Measurements from ENCODE around the gene SLC22A2.

SLC22A2 gene

DNA sequence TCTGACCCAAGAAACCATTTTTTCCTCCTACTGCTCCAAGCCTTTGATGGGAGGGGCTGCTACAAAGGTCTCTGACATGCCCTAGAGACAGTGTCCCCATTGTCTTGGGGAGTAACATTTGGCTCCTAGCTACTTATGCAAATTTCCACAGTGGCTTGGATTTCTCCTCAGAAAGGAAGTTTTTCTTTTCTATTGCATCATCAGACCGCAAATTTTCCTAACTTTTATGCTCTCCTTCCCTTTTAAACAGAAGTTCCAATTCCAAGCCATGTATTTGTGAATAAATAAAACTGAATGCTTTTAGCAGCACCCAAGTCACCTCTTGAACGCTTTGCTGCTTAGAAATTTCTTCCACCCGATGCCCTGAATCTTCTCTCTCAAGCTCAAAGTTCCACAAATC, 51.0 kb downstream of the SLC22A2 start:
- DNase-seq (ENCODE audit: low spot score): no peak

DNA sequence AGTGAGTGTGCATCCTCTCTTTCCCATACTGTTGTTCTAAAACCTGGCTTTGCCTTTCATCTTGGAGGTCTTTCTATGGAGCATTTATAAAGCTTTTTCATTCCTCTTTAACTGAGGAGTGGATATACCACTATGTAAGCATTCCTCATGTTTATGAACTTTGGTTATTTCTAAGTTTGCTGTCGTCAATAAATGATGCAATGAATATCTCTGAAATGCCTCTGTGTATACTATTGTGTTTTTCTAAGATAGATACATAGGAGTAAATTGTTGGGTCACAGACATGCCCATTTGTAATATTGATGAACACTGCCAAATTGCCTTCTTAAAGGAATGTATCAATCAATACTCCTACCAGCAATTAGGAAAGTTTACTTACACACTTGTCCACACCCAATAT, 53.9 kb downstream of the SLC22A2 start:
- DNase-seq (ENCODE audit: low spot score): no peak

DNA sequence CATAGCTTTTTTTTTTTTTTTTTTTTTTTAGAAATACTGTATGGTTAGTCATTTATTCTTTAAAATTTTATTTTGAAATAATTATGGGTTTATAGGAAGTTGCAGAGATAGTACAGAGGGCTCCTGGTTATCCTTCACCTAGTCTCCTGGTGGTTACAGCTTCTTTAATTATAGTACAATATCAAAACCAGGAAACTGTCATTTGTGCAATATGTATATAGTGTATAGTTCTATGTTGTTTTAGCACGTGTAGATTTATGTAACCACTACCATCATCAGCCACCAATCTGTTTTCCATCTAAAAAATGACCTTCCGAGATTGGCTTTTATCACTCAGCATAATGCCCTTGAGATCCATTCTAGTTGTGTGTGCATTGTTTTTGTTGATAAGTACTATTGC, 54.7 kb downstream of the SLC22A2 start:
- no peak for DNase-seq (ENCODE audit: low spot score)

DNA sequence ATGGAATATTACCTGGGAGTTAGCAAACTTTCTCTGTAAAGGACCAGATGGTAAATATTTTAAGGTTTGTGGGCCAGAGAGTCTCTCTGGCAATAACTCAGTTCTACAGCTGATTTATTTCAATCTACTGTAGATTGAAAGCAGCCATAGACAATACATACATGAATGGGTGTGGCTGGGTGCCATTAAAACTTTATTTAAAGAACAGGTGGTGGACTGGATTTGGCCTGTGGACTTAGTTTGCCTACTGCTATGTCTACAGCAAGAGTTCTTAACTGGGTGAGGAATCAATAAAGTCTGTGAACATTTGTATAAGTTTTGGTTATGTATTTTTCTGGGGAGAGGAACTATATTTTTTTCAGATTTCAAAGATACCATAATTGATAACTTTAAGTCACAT, 55.1 kb downstream of the SLC22A2 start:
- DNase-seq (ENCODE audit: low spot score): no peak

DNA sequence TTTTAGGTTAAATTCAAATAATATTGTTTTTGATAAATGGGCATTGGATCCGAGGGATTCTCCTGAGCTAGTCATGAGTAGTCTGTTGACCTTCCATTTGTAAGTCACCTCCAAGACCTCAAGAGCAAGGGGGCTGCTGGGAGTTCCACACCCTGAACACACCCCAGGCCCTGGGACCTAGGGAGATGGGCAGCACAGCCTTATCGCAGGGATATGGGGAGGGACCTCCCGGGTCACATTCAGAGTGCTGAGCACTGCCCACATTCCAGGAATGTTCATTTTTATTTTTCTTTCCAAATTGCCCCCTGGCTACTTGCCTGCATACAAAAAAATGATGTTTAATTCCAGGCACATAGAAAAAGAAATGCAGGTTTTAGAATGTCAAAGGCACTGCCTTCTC, 55.5 kb downstream of the SLC22A2 start:
- DNase-seq (ENCODE audit: low spot score): no peak

DNA sequence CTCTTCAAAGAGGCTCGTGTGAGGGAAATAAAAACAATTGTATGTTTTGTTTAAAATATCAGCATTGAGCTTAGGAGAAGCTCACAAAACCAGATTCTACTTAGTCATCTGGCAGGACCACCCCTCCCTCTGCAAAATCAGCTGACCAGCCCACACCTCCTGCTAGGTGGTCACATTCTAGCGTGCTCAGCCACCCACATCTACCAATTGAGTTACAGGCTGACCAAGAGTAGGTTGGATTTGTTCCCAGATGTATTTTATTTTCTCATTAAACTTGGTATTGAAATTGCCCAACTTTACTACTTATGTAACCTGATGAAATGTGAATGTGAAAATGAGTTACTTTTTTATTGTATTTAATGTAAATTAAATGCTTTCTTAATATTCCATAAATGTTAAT, 56.2 kb downstream of the SLC22A2 start:
- no peak for DNase-seq (ENCODE audit: low spot score)

DNA sequence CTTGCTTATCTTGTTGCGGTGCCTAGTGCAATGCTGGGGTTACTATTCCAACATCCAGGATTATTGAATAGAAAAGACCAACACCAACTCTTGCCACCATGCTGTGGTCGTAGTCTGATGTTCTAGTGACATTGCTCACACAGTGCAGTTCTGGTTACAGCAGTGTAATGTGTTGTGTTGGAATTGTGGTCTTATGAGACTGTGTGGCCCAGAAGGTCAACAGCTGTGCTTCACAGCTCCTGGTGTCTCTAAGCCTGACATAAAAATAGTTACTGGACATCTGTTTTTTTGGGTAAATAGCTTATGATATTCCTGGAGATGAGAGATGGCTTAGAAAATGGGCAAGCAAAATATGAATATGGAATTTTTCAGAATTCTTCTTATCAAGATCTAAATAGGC, 57.6 kb downstream of the SLC22A2 start:
- no peak for DNase-seq (ENCODE audit: low spot score)

DNA sequence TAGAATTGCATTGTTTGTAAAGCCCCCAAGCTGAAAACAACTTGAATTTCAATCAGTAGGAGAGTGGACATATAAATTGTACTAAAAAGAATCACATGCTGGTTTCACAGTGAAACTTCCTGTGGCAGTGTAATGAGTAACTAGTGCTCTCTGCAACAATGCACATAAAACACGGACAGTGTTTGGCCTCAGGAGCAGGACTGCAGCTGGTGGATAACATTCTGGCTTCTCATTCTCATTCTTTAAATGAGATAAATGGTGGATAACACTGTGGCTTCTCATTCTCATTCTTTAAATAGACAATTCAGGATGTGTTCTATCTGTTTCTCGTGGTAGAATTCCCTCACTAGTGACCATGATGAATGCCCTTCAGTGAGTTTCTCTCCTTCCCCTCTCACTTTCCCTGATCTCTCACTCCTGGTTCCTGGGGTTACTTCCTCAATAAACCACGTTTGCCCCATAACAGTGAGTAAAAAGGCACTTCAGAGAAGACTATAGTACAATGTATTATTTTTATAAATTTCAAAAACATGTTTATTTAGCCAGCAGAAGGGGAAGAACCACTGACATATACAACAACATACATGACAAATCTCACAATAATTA, 59.9 kb downstream of the SLC22A2 start:
- DNase-seq (ENCODE audit: low spot score): no peak

DNA sequence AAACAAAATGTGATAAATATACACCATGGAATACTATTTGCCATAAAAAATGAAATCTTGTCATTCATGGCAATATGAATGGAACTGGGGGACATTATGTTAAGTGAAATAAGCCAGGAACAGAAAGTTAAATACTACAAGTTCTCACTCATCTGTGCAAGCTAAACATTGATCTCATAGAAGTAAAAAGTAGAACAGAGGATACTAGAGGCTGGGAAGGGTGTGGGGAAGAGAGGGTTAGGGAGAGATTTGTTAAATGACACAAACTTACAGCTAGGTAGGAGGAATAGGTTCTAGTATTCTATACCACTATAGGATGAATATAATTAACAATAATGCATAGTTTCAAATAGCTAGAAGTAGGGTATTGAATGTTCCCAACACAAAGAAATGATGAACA, 61.0 kb downstream of the SLC22A2 start:
- DNase-seq (ENCODE audit: low spot score): no peak

DNA sequence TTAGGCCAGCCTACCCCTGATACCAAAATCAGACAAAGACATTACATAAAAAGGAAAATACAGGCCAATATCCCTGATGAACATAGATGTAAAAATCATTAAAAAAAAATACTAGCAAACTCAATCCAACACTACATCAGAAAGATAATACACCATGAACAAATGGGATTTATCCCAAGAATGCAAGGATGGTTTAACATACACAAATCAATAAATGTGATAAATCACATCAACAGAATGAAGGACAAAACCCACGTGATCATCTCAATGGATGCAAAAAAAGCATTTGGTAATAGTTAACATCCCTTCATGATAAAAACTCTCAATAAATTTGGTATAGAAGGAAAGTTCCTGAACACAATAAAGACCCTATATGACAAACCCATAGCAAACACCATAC, 63.8 kb downstream of the SLC22A2 start:
- no peak for DNase-seq (ENCODE audit: low spot score)

DNA sequence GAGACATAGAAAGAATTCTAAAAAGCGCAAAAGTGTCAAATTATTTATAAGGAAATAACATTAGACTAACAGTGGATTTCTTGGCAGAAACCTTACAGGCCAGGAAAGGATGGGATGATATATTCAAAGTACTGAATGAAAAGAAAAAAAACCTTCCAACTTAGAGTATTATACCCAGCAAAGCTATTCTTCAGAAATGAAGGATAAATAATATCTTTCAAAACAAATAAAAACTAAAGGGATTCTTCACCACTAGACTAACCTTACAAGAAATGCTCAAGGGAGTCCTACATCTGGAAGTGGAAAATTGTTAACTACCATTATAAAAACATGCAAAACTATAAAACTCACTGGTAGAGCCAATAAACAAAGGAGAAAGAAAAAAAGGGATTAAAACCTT, 65.8 kb downstream of the SLC22A2 start:
- no peak for DNase-seq (ENCODE audit: low spot score)

DNA sequence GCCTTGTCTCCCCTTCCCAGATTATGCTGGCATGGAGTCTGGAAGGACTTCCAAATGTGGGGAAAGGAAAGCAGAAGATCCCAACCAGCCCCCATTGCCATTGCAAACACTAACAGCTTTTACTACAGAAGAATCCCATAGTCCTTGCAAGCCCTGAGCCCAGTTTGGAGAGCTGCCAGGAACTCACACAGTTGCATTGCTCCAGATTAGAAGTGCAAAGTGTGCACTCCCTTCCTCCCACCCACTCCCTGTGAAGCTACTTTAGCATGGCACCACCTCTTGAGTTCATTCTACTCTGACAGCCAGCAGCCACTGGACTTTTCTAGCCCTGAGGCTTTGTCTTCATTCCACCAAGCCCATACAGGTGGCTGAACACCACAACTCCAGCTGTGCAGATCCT, 67.6 kb downstream of the SLC22A2 start:
- no peak for DNase-seq (ENCODE audit: low spot score)

DNA sequence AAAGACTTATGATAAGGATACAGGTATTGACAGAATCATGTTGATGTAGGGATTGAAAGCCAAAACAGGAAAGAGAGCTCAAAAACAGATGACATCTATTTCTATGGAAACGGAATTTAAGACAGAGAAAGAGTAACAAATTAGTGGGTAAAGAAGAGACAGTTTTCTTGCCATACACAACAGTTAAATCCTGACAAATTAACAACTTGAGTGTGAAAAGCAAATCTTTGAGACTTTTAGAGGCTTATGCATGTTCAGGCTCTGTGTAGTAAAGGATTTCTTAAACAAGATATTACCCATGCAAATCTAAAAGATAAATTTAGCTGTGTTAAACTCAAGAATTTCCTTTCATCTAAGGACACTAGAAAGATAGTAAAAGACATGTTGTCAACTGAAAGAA, 68.5 kb downstream of the SLC22A2 start:
- DNase-seq (ENCODE audit: low spot score): no peak

DNA sequence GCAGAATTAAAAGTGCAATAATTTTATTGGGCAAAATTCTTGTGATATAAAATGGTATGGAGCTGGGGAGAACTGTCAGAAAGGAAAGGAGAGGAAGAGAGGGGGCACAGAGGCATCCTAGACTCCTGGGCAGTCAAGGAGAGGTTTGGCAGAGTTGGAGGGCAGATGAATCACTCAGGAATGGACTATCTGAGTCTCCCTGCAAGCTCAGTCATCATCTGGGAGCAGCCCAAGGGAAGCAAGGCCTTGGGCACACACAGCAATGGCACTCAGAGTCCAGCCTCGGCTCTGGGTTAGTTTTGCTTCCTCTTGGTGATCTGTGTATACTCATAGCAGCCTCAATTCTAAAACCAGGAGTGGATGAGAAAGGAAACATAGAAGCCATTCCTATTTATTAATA, 69.8 kb downstream of the SLC22A2 start:
- no peak for DNase-seq (ENCODE audit: low spot score)

DNA sequence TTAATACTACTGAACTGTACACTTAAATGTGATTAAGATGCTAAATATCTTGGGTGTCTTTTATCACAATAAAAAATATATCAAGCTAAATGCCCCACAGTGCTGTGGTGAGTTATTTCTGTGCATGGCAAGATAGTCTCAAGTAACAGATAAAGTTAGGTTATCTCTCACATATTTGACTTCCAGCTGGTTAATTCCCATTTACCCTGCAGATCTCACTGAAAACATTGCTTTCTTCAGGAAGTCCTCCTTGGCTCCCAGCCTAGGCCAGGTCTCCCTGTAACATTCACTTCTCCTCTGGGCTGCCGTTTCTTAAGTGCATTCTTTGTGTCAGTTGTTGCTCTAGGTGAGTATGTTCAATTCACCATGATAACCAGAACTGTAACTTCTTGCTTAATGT, 77.9 kb downstream of the SLC22A2 start:
- DNase-seq (ENCODE audit: low spot score): no peak

DNA sequence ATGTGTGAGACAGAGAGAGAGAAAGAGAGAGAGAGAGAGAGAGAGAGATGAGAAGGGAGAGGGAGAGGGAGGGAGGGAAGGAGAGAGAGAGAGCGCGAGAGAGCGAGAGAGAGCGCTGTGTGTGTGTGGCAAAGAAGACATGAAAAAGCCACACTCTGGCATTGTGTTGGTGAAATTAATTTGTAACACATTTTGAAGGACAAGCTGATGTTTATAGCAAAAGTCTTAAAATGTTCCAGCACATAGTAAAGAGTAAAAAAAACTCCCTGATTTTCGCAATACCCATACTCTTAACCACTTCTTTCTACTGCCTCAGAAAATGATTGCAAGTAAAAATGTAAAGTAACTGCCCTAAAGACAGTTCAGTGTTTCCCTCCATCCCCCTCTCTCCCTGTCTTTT, 80.3 kb downstream of the SLC22A2 start:
- no peak for DNase-seq (ENCODE audit: low spot score)

DNA sequence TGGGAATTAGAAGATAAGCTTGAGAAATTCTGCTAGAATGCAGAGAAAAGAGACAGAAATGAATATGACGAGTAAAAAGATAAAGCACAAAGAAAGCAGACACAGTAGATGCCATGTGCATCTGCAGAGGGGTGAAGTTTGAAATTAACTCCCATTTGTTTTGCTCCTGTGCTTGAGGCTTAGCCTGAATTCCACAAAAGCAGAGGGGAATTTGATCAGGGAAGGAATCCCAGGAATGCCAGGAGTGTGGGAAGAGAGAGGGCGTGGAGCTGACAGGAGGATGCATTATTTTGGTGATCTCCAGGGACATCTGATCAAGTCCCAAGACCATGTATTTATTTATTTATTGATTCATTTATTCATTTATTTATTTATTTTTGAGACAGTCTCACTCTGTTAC, 81.4 kb downstream of the SLC22A2 start:
- no peak for DNase-seq (ENCODE audit: low spot score)

DNA sequence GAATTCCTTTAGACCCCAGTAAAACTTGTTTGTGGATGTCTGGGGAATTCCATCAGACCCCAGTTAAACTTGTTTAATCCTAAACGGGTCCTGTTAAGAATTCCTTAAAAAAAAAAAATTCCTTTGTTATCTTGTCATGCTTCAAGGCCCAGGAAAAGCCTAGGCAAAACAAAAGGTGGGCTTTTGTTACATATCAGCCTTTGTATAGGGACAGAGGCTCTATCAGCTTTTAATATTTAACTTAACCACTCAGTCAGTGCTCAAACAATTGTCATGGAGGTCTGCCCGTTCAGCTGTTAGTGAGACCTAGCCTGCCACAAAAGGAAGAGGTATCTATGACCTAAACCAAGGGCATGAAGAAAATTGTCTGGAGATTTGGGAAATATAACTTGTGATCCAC, 83.9 kb downstream of the SLC22A2 start:
- DNase-seq (ENCODE audit: low spot score): no peak

DNA sequence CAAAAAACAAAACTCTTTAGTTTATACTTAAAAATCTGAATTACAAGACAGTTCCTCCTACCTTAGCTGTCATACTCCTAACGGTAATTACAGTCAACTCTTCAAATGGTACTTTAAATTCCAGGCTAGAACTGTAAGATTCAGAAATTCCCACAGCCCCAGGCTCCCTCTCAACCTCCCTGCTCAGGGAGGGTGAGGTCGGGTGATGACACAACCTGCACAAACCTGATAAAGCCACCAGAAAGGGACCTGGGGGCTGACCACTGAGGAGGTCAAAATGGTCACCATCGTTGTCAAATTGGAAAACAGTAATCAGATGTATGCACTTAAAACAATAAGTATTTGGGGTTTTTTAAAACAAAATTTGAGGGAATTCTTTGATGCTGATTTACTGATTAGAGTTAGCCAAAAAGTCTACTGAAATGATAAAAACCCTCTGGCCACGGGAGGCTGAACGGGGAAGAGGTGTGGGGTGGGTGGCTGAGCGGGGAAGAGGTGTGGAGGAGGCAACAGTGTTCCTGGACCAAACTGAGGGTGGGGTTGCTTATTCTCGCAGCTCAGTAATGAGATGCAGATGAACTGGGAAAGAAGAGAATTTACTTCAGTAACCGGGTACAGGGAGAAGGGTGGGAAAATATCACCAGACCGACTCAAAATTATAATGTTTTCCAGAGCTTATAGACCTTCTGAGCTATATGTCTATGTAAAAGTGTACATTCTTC, 84.7 kb downstream of the SLC22A2 start:
- no peak for DNase-seq (ENCODE audit: low spot score)

DNA sequence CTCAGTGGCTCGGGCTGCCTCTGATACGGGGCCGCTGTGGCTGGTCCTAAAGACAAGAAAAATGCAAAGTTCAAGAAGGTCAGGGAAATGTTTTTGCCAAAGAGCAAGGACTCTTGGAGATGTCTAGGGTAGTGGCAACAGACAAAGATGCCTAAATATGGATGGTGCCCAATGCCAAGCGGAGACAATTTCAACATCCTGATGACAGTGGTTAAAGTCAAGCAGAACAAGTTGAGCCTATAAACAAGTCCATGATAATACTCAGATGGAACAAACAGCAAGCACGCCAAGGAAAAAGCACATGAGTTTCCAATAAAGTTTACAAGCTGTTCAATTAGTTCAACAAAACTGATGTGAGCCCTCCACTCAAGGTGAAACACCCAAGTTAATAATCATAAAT, 85.9 kb downstream of the SLC22A2 start:
- DNase-seq (ENCODE audit: low spot score): no peak

DNA sequence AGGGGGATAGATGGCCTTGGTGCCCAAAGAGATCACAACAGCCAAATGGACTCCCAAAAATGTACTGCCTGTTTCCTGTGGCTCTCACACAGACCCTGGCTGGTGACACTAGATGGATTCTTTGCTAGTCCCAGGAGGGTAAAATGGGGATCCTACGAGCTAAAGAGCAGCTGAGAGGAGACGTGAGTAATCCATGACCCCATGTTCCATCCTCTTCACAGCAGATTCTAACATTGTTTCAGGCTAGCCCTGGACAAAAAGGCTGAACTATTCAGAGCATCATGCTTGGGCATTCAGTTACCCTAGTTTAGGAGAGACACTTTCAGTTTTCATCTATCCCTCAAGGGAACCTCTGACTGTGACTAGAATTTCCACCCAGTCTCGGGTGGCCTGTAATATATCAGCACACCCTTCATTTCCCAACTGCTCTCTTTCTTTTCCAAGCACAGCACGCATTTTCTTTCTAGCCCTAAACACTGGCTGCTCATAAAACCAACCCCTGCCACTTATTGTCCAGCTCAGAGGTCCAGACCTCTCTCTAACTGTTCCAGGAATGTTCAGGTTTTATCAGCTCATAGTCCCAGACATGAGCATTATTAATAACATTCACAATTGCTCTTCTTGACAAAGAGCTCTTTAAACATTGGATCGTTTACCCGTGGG, 88.5 kb downstream of the SLC22A2 start:
- no peak for DNase-seq (ENCODE audit: low spot score)

DNA sequence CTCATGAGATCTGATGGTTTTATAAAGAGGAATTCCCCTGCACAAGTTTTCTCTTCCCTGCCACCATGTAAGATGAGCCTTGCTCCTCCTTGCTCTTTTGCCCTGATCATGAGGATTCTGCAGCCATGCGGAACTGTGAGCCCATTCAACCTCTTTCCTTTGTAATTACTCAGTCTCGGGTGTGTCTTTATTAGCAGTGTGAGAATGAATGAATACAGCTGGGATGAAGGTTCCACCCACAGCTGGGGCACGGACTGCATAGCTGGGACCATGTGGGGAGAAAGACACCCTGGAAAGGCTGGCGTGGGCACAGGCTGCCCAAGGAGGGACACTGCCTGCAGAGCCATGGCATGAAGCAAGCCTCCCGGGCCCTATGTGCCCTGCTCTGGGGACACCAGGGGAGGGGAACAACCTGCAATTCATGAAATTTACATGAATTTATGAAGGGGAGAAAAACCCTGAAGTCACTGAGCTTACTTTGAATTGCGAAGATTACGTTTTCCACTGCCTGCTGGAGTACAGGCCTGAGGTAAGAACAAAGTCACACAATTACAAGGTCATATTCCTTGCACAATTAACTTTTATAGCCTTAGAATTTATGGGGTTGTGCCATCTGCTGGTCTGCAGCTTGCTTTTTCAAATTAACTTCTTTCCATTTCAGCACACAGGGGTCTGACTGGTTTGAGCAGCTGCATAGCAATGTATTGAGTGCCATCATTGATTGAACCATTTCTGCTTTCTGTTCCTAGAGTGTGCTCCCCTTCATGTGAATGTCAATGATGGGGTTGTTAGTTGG, 90.8 kb downstream of the SLC22A2 start:
- no peak for DNase-seq (ENCODE audit: low spot score)

Measured in germinal center (tissue), 1 donor.